CD14-positive monocyte (primary cell): ENCODE results near the gene ZNF44. TPM values are rescaled to one million over a fixed set of nuclear protein-coding genes. Genes with fewer than 3 reads are reported as not detected.

Experiments used
- DNase-seq, 3 donors: peaks; one replicate each; pipeline ENCODE4 v3.0.0-alpha.2; 2011 to 2022
- H2AFZ ChIP-seq: 2 replicates; pipeline ENCODE4 v1.6.0; 2012; ENCODE audit warnings: mild to moderate bottlenecking, low read depth, low read length, inconsistent platforms; ENCODE audit not compliant: insufficient read depth, poor library complexity, severe bottlenecking
- H3K27ac ChIP-seq, 2 donors: 1 replicate in 1 of 2; 2 replicates in 1 of 2; pipeline ENCODE4 v1.5.1; 2012 to 2013; ENCODE audit warnings: low read length in 2 of 2, control low read depth in 1 of 2, inconsistent platforms in 1 of 2, low read depth in 1 of 2, mild to moderate bottlenecking in 1 of 2
- H3K27me3 ChIP-seq, 2 donors: one replicate each; pipeline versions ENCODE4 v1.6.0 to v1.6.1; 2011 to 2013; ENCODE audit warnings: low read length in 2 of 2; ENCODE audit not compliant: control insufficient read depth in 2 of 2, insufficient read depth in 2 of 2
- H3K36me3 ChIP-seq, 2 donors: replicated peaks in 1 of 2; 1 replicate in 1 of 2; 2 replicates in 1 of 2; pipeline versions ENCODE4 v1.5.1 to v1.6.1; 2012 to 2013; ENCODE audit warnings: low read length in 2 of 2, control low read depth in 1 of 2, inconsistent platforms in 1 of 2, mild to moderate bottlenecking in 1 of 2; ENCODE audit not compliant: insufficient read depth in 2 of 2, control insufficient read depth in 1 of 2
- H3K4me1 ChIP-seq, 2 donors: 1 replicate in 1 of 2; 2 replicates in 1 of 2; pipeline versions ENCODE4 v1.5.1 to v1.6.1; 2012 to 2013; ENCODE audit warnings: low read length in 2 of 2, control low read depth in 1 of 2, inconsistent platforms in 1 of 2, mild to moderate bottlenecking in 1 of 2, moderate library complexity in 1 of 2; ENCODE audit not compliant: insufficient read depth in 2 of 2, control insufficient read depth in 1 of 2
- H3K4me2 ChIP-seq: replicated peaks from 2 replicates; pipeline ENCODE3; 2012; ENCODE audit warnings: low read length, moderate library complexity, mild to moderate bottlenecking; ENCODE audit not compliant: poor library complexity, severe bottlenecking; ENCODE audit errors: extremely low read depth
- H3K4me3 ChIP-seq, 3 experiments: fragments of 200-600 bp in 1 of 3; sonication (generic) in 1 of 3; replicated peaks in 1 of 3; 1 replicate in 2 of 3; 2 replicates in 1 of 3; pipeline ENCODE4 v1.5.1; 2011 to 2013; ENCODE audit warnings: low read length in 3 of 3, mild to moderate bottlenecking in 3 of 3, control low read depth in 2 of 3, low read depth in 2 of 3, inconsistent platforms in 1 of 3, moderate library complexity in 1 of 3
- H3K79me2 ChIP-seq: 2 replicates; pipeline ENCODE4 v1.6.0; 2012; ENCODE audit warnings: mild to moderate bottlenecking, control low read depth, inconsistent platforms, low read length, moderate library complexity; ENCODE audit not compliant: insufficient read depth
- H3K9ac ChIP-seq: 2 replicates; pipeline ENCODE4 v1.6.0; 2017; ENCODE audit warnings: low read length, mild to moderate bottlenecking; ENCODE audit not compliant: insufficient read depth, poor library complexity, severe bottlenecking
- H3K9me3 ChIP-seq, 2 donors: replicated peaks in 1 of 2; 1 replicate in 1 of 2; 2 replicates in 1 of 2; pipeline versions ENCODE4 v1.5.1 to v1.6.1; 2012 to 2013; ENCODE audit warnings: low read length in 2 of 2, control low read depth in 1 of 2; ENCODE audit not compliant: control insufficient read depth in 1 of 2, insufficient read depth in 1 of 2
- H4K20me1 ChIP-seq: 2 replicates; pipeline ENCODE4 v1.6.0; 2012; ENCODE audit warnings: mild to moderate bottlenecking, low read length, control low read depth, moderate library complexity; ENCODE audit not compliant: insufficient read depth
- H3K27ac Mint-ChIP-seq, 7 donors: one replicate each; pipeline ENCODE4 v1.8.0; 2020; ENCODE audit warnings: mild to moderate bottlenecking in 7 of 7, mixed read lengths in 7 of 7, moderate library complexity in 6 of 7, inconsistent platforms in 2 of 7
- H3K27me3 Mint-ChIP-seq, 3 donors: one replicate each; pipeline ENCODE4 v1.8.0; 2021 to 2022; ENCODE audit warnings: low read depth in 3 of 3, mild to moderate bottlenecking in 3 of 3, mixed read lengths in 3 of 3, moderate library complexity in 3 of 3, inconsistent platforms in 1 of 3
- H3K36me3 Mint-ChIP-seq, 2 donors: one replicate each; pipeline ENCODE4 v1.8.0; 2020; ENCODE audit warnings: mixed read lengths in 2 of 2, inconsistent platforms in 1 of 2, mild to moderate bottlenecking in 1 of 2
- H3K4me1 Mint-ChIP-seq: one replicate; pipeline ENCODE4 v1.8.0; 2020; ENCODE audit warnings: mild to moderate bottlenecking, mixed read lengths
- H3K4me3 Mint-ChIP-seq, 2 donors: one replicate each; pipeline ENCODE4 v1.8.0; 2020; ENCODE audit warnings: mild to moderate bottlenecking in 2 of 2, mixed read lengths in 2 of 2, moderate library complexity in 1 of 2
- H3K9me3 Mint-ChIP-seq, 7 donors: one replicate each; pipeline ENCODE4 v1.8.0; 2020 to 2022; ENCODE audit warnings: mixed read lengths in 7 of 7, mild to moderate bottlenecking in 6 of 7, moderate library complexity in 6 of 7, inconsistent platforms in 2 of 7
- CTCF ChIP-seq: fragments of 200-600 bp; IDR thresholded peaks from one replicate; pipeline ENCODE4 v1.8.0; 2022; ENCODE audit warnings: antibody characterized with exemption, mild to moderate bottlenecking
- WGBS: methylation state at CpG from one replicate; pipeline ENCODE4 v1.1.5; 2013; ENCODE audit warnings: missing lambda C conversion rate; ENCODE audit not compliant: insufficient coverage; 5-methylcytosine and 5-hydroxymethylcytosine counted together
- intact Hi-C, 2 donors: fragments of 100-400 bp; cut with micrococcal nuclease; formaldehyde crosslinking; loops; one replicate each; pipeline versions ENCODE4 v1.15.0 to v1.15.1; 2023
- polyA plus RNA-seq, 3 donors: library from polyadenylated mRNA; depleted of rRNA in 1 of 3; unstranded in 2 of 3; stranded (reverse) in 1 of 3; fragments of 300-500 nt in 2 of 3; fragments of >200 nt in 1 of 3; fragmentation: Illumina TruSeq in 2 of 3; gene quantifications; 1 replicate in 2 of 3; 2 replicates in 1 of 3; pipeline ENCODE4 v1.2.3, GENCODE V29; 2012 to 2021

Gene ZNF44
- polyA plus RNA-seq, 3 donors: 6.7 to 10.1 (median 9.7) TPM

- peaks cover 0 to 3% (median 1%) of the 10 kb centered on the region in 3 donors for H3K27me3 Mint-ChIP-seq
- peaks cover 6 to 30% of the 10 kb centered on the region in 2 donors for H3K36me3 Mint-ChIP-seq
- intact Hi-C loops: no loop called here
- DNase-seq: no peak
- TF ChIP-seq CTCF: no peak
- 91% methylated on average over 3 of the region's 3 CpGs for WGBS
- no peaks in the 10 kb centered on the region for H3K79me2 ChIP-seq
- no peaks in the 10 kb centered on the region for H3K27me3 ChIP-seq
- H3K27ac ChIP-seq: no peak overlapping the region
- H3K4me1 Mint-ChIP-seq: no peaks in the 10 kb centered on the region
- no peak overlapping the region for H3K9ac ChIP-seq
- H4K20me1 ChIP-seq: no peaks in the 10 kb centered on the region
- peaks cover 50 to 83% (median 74%) of the 10 kb centered on the region in 7 donors for H3K9me3 Mint-ChIP-seq
- peaks cover 66 to 84% of the 10 kb centered on the region in 2 donors for H3K9me3 ChIP-seq
- no peak overlapping the region for H3K27ac Mint-ChIP-seq
- H3K4me1 ChIP-seq: no peaks in the 10 kb centered on the region
- H3K4me3 ChIP-seq: no peak overlapping the region
- H2AFZ ChIP-seq: no peak overlapping the region
- H3K36me3 ChIP-seq: peaks cover 0 to 21% of the 10 kb centered on the region in 2 donors
- H3K4me3 Mint-ChIP-seq: no peak overlapping the region
- H3K4me2 ChIP-seq: no peak overlapping the region
Observed at GRCh38 chr19:12232961-12233360, 61.7 kb downstream of the ZNF44 start.

GRCh38 chr19:12230751-12231733 is 63.6 kb downstream of the ZNF44 start:
- Histone ChIP-seq H4K20me1 (no peaks in the 10 kb centered on the region), H3K79me2 (no peaks in the 10 kb centered on the region), H3K27me3 (no peaks in the 10 kb centered on the region), H3K9me3 (peaks cover 59 to 79% of the 10 kb centered on the region in 2 donors), H3K36me3 (peaks cover 0 to 16% of the 10 kb centered on the region in 2 donors), H3K9ac (no peak overlapping the region), H3K4me3 (no peak overlapping the region), H3K4me2 (no peak overlapping the region), H3K27ac (no peak overlapping the region), H3K4me1 (no peaks in the 10 kb centered on the region), H2AFZ (no peak overlapping the region)
- no peak for DNase-seq
- Mint-ChIP-seq H3K27me3 (peaks cover 0 to 3% (median 0%) of the 10 kb centered on the region in 3 donors), H3K36me3 (peaks cover 6 to 26% of the 10 kb centered on the region in 2 donors), H3K27ac (no peak overlapping the region), H3K9me3 (peaks cover 39 to 75% (median 68%) of the 10 kb centered on the region in 7 donors), H3K4me3 (no peak overlapping the region), H3K4me1 (no peaks in the 10 kb centered on the region)
- 73% methylated on average over 3 of the region's 6 CpGs for WGBS
- intact Hi-C loops: no loop called here
- TF ChIP-seq CTCF: no peak
